ENCODE measurements around the gene ZDHHC14.

Gene ZDHHC14

DNA sequence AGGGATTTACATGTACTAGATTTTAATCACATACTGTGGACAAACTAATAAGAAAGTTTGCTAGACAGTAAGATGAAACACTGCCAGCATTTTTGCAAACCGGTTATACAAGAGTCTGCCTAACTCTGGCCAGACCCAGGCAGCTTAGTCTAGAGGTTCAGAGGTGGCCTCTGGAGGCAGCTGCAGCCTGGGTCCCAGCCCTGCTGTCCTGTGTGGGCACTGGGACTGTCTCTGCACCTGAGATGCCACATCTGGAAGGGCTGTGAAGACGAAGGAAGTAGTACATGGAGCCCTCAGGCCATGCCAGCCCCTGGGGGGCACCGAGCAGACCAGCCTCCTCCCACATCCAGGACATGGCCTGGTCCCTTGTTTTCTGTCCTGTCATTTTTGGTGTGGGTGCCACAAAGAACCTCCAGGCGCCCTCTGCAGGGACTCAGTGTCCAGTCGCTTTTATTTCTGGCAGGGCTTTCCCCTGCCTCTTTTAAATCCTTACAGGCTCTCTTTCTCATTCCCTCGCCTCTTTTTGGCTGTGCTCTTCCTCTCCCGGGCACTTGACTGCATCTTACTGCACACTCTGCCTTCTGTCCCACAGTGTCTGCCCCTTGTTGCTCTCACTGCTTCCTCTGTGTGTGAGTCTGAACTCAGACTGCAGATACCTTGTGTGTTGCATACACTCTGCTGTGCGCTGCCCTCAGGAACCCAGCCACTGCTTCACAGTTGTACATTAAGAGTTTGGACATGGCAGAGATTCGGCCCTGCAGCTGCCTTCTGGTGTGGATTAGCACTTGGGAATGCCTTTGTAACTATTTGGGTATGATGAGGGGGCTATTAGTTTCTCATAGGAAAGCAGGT lies 216.7 kb downstream of the ZDHHC14 start:
- H3K4me3 ChIP-seq (ENCODE audit: low read depth, low read length) = no peak overlapping the region
- in situ Hi-C loops (cut with HindIII; ENCODE audit: low sequenced_read_pairs) = no loop called here
- DNase-seq (ENCODE audit: low read depth, low spot score) = peak; percentile 41
- TF ChIP-seq, protein P1, sequence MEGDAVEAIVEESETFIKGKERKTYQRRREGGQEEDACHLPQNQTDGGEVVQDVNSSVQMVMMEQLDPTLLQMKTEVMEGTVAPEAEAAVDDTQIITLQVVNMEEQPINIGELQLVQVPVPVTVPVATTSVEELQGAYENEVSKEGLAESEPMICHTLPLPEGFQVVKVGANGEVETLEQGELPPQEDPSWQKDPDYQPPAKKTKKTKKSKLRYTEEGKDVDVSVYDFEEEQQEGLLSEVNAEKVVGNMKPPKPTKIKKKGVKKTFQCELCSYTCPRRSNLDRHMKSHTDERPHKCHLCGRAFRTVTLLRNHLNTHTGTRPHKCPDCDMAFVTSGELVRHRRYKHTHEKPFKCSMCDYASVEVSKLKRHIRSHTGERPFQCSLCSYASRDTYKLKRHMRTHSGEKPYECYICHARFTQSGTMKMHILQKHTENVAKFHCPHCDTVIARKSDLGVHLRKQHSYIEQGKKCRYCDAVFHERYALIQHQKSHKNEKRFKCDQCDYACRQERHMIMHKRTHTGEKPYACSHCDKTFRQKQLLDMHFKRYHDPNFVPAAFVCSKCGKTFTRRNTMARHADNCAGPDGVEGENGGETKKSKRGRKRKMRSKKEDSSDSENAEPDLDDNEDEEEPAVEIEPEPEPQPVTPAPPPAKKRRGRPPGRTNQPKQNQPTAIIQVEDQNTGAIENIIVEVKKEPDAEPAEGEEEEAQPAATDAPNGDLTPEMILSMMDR (IDR thresholded peaks at IDR 0.05; ENCODE audit: low read depth, low read length) = peak; percentile 66

DNA sequence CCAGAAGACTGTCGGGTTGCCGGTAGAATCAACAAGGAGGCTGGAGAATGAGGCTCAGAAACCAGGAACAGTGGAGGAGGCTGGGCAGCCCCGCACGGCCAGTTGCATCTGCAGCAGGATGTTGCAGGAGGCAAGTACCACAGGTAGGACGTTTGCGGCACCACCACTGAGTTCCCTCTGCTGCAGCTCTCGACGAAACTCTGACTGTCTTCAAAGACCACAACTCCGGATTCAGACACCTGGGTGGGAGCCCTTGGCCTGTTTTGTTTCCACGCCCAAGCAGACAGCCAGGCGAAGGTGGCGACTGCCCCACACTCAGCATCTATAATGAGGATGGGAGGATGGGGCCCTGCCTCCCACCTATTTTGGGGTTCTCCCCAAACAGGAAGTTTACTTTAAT lies 218.2 kb downstream of the ZDHHC14 start:
- no peak overlapping the region for H3K4me3 ChIP-seq (ENCODE audit: low read depth, low read length)
- TF ChIP-seq, protein P1 (IDR thresholded peaks at IDR 0.05; ENCODE audit: low read depth, low read length) = no peak
- DNase-seq (ENCODE audit: low read depth, low spot score) = no peak
- in situ Hi-C loops (cut with HindIII; ENCODE audit: low sequenced_read_pairs) = no loop called here

DNA sequence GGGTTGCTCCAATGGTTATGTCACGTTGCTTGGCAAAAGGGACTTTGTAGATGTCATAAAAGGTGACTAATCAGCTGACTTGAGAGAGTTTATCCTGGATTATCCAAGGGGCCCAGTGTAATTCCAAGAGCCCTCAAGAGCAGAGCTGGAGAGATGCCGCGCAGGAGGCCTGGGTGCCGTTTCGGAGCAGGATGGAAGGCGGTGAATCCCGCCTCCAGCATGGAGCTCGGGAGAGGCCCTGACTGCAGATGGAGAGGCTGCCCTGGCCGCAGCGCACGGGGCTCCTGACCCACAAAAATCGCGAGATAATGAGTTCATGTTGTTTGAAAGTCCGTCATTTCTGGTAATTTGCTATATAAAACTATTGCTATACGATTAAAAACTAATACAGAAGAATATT lies 219.8 kb downstream of the ZDHHC14 start:
- TF ChIP-seq, protein P1 (IDR thresholded peaks at IDR 0.05; ENCODE audit: low read depth, low read length) = no peak
- DNase-seq (ENCODE audit: low read depth, low spot score) = no peak
- in situ Hi-C loops (cut with HindIII; ENCODE audit: low sequenced_read_pairs) = no loop called here
- H3K4me3 ChIP-seq (ENCODE audit: low read depth, low read length) = no peak overlapping the region

DNA sequence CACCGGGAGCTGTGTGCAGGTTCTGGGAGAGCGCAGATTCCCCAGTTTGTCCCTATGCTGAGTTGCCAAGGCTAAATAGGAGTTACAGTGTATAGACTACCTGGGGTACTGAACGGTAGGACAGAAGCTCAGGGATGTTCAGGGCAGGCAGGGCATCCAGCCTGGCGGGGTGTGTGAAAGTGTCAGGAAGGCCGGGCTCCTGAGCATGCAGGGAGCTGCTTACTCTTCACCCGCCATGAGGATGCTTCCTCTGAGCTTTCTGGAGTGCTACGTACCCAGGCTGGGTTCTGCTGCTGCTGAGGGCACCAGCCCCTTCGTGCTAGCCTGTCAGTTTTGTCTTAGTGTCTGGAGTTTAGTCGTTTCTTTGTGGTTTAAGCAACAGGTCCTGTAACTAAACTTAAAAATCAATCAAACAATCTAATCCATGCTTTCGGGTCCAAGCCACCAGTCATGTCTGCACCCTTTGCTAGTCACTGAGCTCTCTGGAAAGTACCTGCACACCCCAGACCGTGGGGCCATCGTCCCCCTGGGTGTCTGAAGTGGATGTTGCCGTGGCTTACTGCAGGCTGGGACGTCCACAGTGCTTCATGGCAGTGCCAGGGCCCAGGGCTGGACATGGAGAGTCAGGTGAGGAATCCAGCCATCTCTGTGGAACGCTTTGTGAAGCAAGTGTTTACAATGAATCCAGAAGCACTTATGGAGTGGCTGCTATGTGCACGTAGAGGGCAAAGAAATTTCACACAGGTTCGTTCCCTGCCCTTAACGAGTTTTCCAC lies 221.7 kb downstream of the ZDHHC14 start:
- no peak overlapping the region for H3K4me3 ChIP-seq (ENCODE audit: low read depth, low read length)
- TF ChIP-seq, protein P1 (IDR thresholded peaks at IDR 0.05; ENCODE audit: low read depth, low read length) = no peak
- no peak for DNase-seq (ENCODE audit: low read depth, low spot score)
- in situ Hi-C loops (cut with HindIII; ENCODE audit: low sequenced_read_pairs) = no loop called here

DNA sequence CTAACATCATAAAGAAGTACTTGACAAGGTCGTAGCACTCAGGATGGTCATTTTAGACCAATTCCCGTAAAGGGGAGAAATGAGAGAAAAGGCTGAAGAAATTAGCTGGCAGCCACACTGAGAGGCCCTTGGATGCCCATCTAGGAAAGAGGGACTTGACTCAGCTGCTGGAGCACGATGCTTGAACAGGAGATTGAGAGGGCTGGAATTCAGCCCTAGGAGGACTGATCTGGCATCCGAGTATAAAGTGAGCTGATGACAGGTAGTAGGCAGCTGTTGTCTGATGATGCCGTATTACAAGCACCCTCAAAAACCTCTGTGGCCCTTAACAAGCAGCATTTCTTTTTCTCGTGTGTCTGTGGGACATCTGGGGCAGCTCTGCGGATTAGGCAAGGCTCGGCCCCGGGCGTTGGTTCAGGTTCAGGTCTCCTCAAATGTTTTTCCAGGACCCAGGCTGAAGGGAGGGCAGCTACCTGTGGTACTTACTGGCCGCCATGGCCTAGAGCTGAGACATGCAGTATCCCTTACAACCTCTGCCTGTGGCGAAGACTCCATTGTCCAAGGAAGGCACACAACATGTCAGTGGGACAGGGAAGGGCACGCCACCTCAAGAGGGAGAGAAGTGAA lies 222.4 kb downstream of the ZDHHC14 start:
- DNase-seq (ENCODE audit: low read depth, low spot score) = no peak
- TF ChIP-seq, protein P1 (IDR thresholded peaks at IDR 0.05; ENCODE audit: low read depth, low read length) = no peak
- in situ Hi-C loops (cut with HindIII; ENCODE audit: low sequenced_read_pairs) = no loop called here

DNA sequence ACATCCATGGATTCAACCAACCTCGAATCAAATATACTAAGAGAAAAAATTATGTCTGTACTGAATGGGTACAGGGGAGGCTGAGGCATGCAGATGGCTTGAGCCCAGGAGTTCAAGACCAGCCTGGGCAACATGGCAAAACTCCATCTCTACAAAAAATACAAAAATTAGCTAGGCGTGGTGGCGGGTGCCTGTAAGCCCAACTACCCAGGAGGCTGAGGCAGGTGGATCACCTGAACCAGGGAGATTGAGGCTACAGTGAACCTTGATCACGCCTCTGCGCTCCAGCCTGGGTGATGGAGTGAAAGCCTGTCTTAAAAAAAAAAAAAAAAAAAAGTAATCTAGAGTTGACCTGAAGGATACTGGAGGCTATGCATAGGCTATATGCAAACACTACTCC lies 223.0 kb downstream of the ZDHHC14 start:
- TF ChIP-seq, protein P1 (IDR thresholded peaks at IDR 0.05; ENCODE audit: low read depth, low read length) = no peak
- in situ Hi-C loops (cut with HindIII; ENCODE audit: low sequenced_read_pairs) = no loop called here
- no peak for DNase-seq (ENCODE audit: low read depth, low spot score)
- H3K4me3 ChIP-seq (ENCODE audit: low read depth, low read length) = no peak overlapping the region

More for the DNA sequence above, 222.4 kb downstream of the ZDHHC14 start:
- no peak overlapping the region for H3K4me3 ChIP-seq (ENCODE audit: low read depth, low read length)

Data from astrocyte of the spinal cord (primary cell).